ENCODE measurements around the gene UGT1A1. TPM values are rescaled to one million over a fixed set of nuclear protein-coding genes. Genes with fewer than 3 reads are reported as not detected.

The UGT1A1 gene
- total RNA-seq, 4 donors from 2014 or later, result 0.94 TPM; not detected in 3

GRCh38 chr2:233801357-233802131, 41.5 kb downstream of the UGT1A1 start:
- 66 to 70% methylated on average over 2 to 8 of the region's 9 CpGs for WGBS, 2 donors (ENCODE audit: low coverage in 1 of 2)
- Histone ChIP-seq H3K27me3 (peaks cover 13% of the 10 kb centered on the region), H3K36me3 (no peaks in the 10 kb centered on the region), H3K27ac (no peak overlapping the region), H3K4me1 (no peaks in the 10 kb centered on the region), H3K9me3 (no peaks in the 10 kb centered on the region), H3K4me3 (no peak overlapping the region)
- no peak for ATAC-seq
- TF ChIP-seq EP300 (IDR thresholded peaks at IDR 0.05), result no peak
- TF ChIP-seq CTCF (IDR thresholded peaks at IDR 0.05), result no peak
- TF ChIP-seq POLR2AphosphoS5 (IDR thresholded peaks at IDR 0.05), result no peak

- Histone ChIP-seq H3K36me3 (no peaks in the 10 kb centered on the region), H3K9me3 (no peaks in the 10 kb centered on the region), H3K4me1 (no peaks in the 10 kb centered on the region), H3K27me3 (peaks cover 13% of the 10 kb centered on the region), H3K27ac (no peak overlapping the region), H3K4me3 (no peak overlapping the region)
- TF ChIP-seq POLR2A (IDR thresholded peaks at IDR 0.05), result no peak
- no peak for TF ChIP-seq CTCF (IDR thresholded peaks at IDR 0.05)
- TF ChIP-seq POLR2AphosphoS5 (IDR thresholded peaks at IDR 0.05), result no peak
- TF ChIP-seq EP300 (IDR thresholded peaks at IDR 0.05), result no peak
- 58 to 86% methylated on average over 1 to 2 of the region's 3 CpGs for WGBS, 2 donors (ENCODE audit: low coverage in 1 of 2)
- no peak for ATAC-seq
These were observed 42.2 kb downstream of the UGT1A1 start for GRCh38 chr2:233802132-233802815.

GRCh38 chr2:233803292-233803911, 43.3 kb downstream of the UGT1A1 start:
- WGBS, 2 donors (ENCODE audit: low coverage in 1 of 2), result no CpG with 5 or more reads among the region's 2 CpGs
- H3K4me3 ChIP-seq, result no peak overlapping the region
- H3K27me3 ChIP-seq, result peaks cover 24% of the 10 kb centered on the region
- H3K4me1 ChIP-seq, result no peaks in the 10 kb centered on the region
- no peak overlapping the region for H3K27ac ChIP-seq
- no peaks in the 10 kb centered on the region for H3K9me3 ChIP-seq
- no peaks in the 10 kb centered on the region for H3K36me3 ChIP-seq
- ATAC-seq, result no peak
- TF ChIP-seq EP300 (IDR thresholded peaks at IDR 0.05) (no peak), POLR2A (IDR thresholded peaks at IDR 0.05) (no peak), CTCF (IDR thresholded peaks at IDR 0.05) (no peak), POLR2AphosphoS5 (IDR thresholded peaks at IDR 0.05) (no peak)

GRCh38 chr2:233803994-233804393, 43.9 kb downstream of the UGT1A1 start:
- Histone ChIP-seq H3K9me3 (no peaks in the 10 kb centered on the region), H3K4me3 (no peak overlapping the region), H3K27me3 (peaks cover 30% of the 10 kb centered on the region), H3K27ac (no peak overlapping the region), H3K4me1 (no peaks in the 10 kb centered on the region), H3K36me3 (no peaks in the 10 kb centered on the region)
- 43% methylated on average over 2 of the region's 8 CpGs; no CpG with 5 or more reads in 1 of the 2 donors for WGBS, 2 donors (ENCODE audit: low coverage in 1 of 2)
- TF ChIP-seq POLR2A (IDR thresholded peaks at IDR 0.05) (no peak), EP300 (IDR thresholded peaks at IDR 0.05) (no peak), CTCF (IDR thresholded peaks at IDR 0.05) (no peak), POLR2AphosphoS5 (IDR thresholded peaks at IDR 0.05) (no peak)
- ATAC-seq, result no peak

All from gastroesophageal sphincter (tissue), 4 donors.